GM12891 (cell line): Measurements from ENCODE around the gene VCL.

Source experiments
- PAX5 ChIP-seq: IDR thresholded peaks from 2 replicates; pipeline ENCODE4 v1.6.1; 2011; ENCODE audit warnings: low read length, moderate library complexity, mild to moderate bottlenecking; ENCODE audit not compliant: insufficient read depth, severe bottlenecking
- POLR2A ChIP-seq: IDR thresholded peaks from 2 replicates; pipeline ENCODE4 v1.6.1; 2011; ENCODE audit warnings: low read depth, low read length, control low read depth
- POLR2AphosphoS5 ChIP-seq: IDR thresholded peaks from 2 replicates; pipeline ENCODE4 v1.6.1; 2011; ENCODE audit warnings: low read depth, low read length, control low read depth
- POU2F2 ChIP-seq: IDR thresholded peaks from 2 replicates; pipeline ENCODE4 v1.6.1; 2011; ENCODE audit warnings: low read depth, mild to moderate bottlenecking, control low read depth, low read length, moderate library complexity
- TAF1 ChIP-seq: IDR thresholded peaks from 2 replicates; pipeline ENCODE4 v1.6.1; 2011; ENCODE audit warnings: low read depth, low read length, control low read depth

GRCh38 chr10:74027702-74028101 lies 29.8 kb downstream of the VCL start:
- TF ChIP-seq POLR2AphosphoS5 (no peak), POLR2A (no peak), TAF1 (no peak), POU2F2 (no peak), PAX5 (no peak)
